HG03558 (cell line): ENCODE measurements around the gene OR5T2.
"Not testable (repeated sequence)": the region's sequence is repeated elsewhere in the genome, so short reads cannot be mapped to it uniquely, and the experiment has no call there.

ENCODE experiments used
- ATAC-seq: cut with Tn5 transposase; IDR thresholded peaks from one replicate; pipeline ENCODE4 v1.9.1; 2021; ENCODE audit warnings: moderate number of reproducible peaks; ENCODE audit not compliant: unreplicated experiment; ENCODE audit errors: extremely low read depth

The OR5T2 gene

DNA sequence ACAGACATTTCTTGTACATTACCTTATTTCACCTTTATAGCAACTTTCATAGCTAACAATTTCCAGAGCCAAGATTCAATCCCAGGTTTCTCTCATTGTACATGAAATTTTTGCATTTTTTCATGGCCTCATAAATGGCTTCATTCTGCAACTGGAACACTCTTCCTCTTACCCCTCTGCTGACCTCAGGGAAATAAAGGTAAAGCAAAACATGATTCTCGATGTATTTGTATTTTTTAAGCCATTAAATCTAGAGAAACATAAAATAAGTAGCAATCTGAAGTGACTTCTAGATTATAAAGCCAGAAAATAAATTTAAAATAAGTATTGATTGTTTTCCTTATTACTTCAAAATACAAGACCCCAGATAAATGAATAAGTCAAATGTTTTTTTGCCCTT, at the start of gene OR5T2:
OR5T2 (minus strand) TSS at position 101 of the 400 bp plus-strand sequence. CDS start 1,193 bp downstream, outside the sequence.
- no peak for ATAC-seq

DNA sequence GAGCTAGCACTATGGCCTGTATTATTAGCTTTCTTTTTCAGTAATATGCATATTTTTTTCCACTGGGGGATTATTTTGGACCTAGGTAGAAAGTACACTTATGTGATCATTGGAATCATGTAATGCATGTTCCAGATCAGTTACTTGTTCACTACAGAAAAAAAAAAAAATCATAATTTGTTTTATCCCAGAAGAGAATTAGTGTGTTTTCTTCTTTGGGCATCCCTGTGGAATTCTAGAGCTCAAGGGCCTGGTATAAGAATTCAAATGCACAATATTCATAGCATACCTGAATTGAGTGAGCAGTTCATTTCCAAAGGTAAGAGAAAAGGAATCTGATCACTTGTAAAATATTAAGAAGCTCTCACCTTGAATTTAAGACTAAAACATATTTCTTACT, 39.8 kb upstream of the OR5T2 start, which contains the start of gene OR5T1:
OR5T1 (plus strand) TSS at position 301 of the 400 bp plus-strand sequence. CDS start 1,485 bp downstream, outside the sequence.
- ATAC-seq = no peak

DNA sequence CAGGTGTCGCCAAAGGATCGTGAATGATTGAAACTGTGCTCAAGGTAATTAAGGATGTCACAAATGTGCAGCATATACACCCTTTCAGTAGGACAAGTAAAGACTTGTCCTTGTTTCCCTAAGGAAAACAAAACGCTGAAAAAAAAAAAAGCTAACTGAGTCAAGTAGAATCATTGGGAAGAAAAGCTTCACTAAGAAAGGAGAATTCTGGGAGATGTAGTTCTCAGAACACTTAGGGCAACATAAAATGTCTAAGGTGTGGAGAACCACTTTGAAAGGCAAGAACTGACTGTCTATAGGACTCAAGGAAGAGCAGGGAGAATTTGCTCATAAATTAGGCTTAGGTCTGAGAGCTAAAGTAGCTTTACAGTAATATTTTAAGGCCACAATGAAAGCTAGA, 37.0 kb upstream of the OR5T2 start:
- ATAC-seq = no peak

DNA sequence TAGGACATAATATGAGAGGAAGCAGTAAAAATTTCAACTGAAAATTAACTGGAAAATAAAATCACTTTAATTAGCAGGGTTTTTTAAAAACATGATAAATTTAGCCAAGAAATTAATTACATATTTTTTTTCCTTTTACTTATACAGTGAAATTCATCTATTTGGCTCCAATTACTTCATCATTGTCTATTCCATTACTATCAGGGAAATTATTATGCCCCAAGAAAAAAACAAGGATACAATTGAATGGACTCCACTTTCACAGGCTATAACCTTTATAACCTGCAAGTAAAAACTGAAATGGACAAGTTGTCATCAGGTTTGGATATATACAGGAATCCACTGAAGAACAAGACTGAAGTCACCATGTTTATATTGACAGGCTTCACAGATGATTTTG, 17.9 kb upstream of the OR5T2 start, which contains the start of gene OR5T3:
OR5T3 (plus strand) TSS at position 301 of the 400 bp plus-strand sequence; CDS start at position 301, 0 bp downstream.
- ATAC-seq = no peak

DNA sequence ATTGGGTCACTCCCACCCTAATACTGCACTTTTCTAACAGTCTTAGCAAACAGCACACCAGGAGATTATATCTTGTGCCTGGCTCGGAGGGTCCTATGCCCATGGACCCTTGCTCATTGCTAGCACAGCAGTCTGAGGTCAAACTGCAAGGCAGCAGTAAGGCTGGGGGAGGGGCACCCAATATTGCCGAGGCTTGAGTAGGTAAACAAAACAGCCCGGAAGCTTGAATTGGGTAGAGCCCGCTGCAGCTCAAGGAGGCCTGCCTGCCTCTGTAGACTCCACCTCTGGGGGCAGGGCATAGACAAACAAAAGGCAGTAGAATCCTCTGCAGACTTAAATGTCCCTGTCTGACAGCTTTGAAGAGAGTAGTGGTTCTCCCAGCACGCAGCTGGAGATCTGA, 14.3 kb downstream of the OR5T2 start:
- ATAC-seq = not testable (repeated sequence)

DNA sequence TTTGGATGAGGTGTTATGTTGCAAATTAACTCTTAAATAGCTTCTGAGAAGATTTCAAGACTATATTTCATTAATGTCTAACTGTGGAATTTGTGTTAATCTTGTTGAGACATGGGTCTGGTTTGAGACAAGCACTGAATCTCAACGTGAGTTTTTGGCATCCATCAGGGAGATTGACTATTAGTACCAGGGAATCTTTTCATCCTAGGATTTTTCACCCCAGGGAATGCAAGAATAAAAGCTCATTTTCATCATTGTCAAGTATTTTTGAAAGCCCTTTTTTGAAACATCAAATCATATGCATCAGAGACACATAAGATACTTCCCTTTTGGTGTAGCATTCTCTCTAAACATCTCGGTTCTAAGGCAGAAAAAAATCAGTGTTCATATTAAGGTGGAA, 19.5 kb downstream of the OR5T2 start:
- no peak for ATAC-seq

DNA sequence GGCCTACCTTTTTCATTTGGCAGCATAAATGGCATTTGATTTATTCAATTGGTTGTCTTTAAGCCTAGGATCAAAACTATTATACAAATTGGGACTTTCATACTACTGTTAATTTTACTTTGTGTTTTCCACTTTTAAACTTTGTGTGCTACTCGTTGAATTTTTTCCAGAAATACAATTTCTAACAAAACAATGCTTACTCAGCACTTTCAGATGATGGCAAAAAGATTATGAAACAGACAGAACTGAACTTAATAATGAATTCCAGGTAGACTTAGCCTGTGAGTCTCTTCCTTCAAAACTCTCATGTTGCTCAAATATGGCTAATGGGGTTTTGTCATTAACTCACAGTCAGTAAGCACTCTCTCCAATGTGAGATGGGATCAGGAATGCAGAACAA, 26.3 kb downstream of the OR5T2 start:
- ATAC-seq = no peak

DNA sequence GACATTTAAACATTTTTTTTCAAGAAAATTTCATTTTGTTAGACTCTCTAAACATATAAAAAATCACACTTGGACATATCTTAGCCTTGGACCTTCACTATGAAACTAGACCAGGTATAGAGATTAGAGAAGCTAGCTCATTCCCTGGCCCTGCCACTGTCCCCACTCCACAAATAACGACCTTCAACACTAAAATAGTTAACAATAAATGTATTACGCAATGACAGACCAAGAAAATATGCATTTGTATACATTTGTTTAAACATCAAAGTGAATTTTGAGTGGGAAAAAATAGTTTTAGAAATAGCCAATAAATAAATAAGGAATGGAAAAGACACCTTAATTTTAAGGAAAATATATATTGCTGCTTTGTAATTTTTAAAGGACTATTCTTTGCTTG, 36.7 kb downstream of the OR5T2 start:
- ATAC-seq = no peak

DNA sequence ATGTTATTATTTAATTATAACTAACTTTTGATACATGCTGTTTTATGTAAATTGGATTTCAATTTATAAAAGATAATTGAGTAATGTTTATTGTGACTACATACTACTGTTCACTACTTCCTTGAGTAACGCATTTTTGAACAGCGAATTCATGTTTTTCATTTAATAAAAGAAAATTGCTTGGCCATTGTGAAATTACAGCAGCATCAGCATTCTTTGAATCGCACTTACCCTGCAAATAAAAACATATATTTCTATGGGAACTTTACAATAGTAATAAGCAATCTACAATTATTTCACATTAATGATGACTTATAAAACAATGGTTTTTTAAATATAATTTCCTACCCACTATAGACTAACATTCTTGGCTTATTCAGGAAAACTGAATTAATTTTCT, 37.4 kb downstream of the OR5T2 start:
- ATAC-seq = no peak

DNA sequence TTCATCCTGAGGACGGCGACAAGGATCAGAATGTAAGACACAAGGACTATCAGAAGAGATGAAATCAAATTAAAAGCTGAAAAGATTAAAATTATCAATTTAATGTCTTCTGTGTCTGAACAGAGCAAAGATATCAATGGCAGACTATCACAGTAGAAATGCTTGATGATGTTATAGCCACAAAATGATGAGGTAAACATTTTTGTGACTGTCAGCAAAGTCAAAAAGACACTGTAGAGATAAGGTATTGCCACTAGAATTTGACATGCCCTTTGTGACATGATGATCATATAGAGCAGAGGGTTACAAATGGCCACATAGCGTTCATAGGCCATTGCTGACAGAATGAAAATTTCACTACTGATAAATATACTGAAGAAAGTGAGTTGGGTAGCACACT, 45.5 kb downstream of the OR5T2 start:
- no peak for ATAC-seq

DNA sequence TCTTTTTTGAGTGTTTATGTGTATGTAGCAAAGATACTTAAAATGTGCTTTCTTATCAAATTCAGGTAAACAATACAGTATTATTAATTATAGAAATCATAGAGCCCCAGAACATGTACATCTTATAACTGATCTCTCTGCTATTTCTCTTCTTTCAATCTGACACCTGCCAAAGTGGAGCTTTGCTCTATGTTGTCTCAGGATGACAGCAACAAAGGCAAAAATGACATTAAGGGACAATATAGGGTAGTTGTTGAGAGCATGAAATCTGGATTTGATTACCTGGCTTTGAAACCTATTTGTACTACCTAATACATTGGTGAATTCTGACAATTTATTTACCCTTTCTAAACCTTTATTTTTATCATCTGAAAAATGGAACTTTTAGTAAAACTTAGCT, 50.6 kb downstream of the OR5T2 start:
- ATAC-seq = no peak
